ENCODE results near the gene HNF4A.

HNF4A gene

GRCh38 chr20:44424039-44424495, 68.6 kb downstream of the HNF4A start:
- peaks cover 11% of the 10 kb centered on the region for H3K27me3 Mint-ChIP-seq (ENCODE audit: low read depth)
- H3K36me3 Mint-ChIP-seq (ENCODE audit: low read depth): no peaks in the 10 kb centered on the region
- H3K9me3 Mint-ChIP-seq: no peaks in the 10 kb centered on the region
- no peaks in the 10 kb centered on the region for H3K4me1 Mint-ChIP-seq
- no peak overlapping the region for H3K4me3 Mint-ChIP-seq
- H3K27ac Mint-ChIP-seq: no peak overlapping the region
- TF ChIP-seq CTCF (IDR thresholded peaks at IDR 0.05; ENCODE audit: unreplicated experiment in 3 of 3): no peak

- Mint-ChIP-seq H3K27ac (no peak overlapping the region), H3K9me3 (no peaks in the 10 kb centered on the region), H3K27me3 (ENCODE audit: low read depth) (peaks cover 11% of the 10 kb centered on the region), H3K4me1 (no peaks in the 10 kb centered on the region), H3K36me3 (ENCODE audit: low read depth) (no peaks in the 10 kb centered on the region), H3K4me3 (no peak overlapping the region)
- no peak for TF ChIP-seq CTCF (IDR thresholded peaks at IDR 0.05; ENCODE audit: unreplicated experiment in 3 of 3)
Observed at GRCh38 chr20:44425923-44426322, 70.4 kb downstream of the HNF4A start.

GRCh38 chr20:44426879-44427790, 71.6 kb downstream of the HNF4A start:
- Mint-ChIP-seq H3K36me3 (ENCODE audit: low read depth) (no peaks in the 10 kb centered on the region), H3K4me1 (no peaks in the 10 kb centered on the region), H3K27ac (no peak overlapping the region), H3K9me3 (no peaks in the 10 kb centered on the region), H3K4me3 (no peak overlapping the region), H3K27me3 (ENCODE audit: low read depth) (peaks cover 12% of the 10 kb centered on the region)
- no peak for TF ChIP-seq CTCF (IDR thresholded peaks at IDR 0.05; ENCODE audit: unreplicated experiment in 3 of 3)

- Mint-ChIP-seq H3K27me3 (ENCODE audit: low read depth) (peaks cover 12% of the 10 kb centered on the region), H3K36me3 (ENCODE audit: low read depth) (no peaks in the 10 kb centered on the region), H3K9me3 (no peaks in the 10 kb centered on the region), H3K4me3 (no peak overlapping the region), H3K27ac (no peak overlapping the region), H3K4me1 (no peaks in the 10 kb centered on the region)
- TF ChIP-seq CTCF (IDR thresholded peaks at IDR 0.05; ENCODE audit: unreplicated experiment in 3 of 3): no peak
Observed at GRCh38 chr20:44427804-44428173, 72.3 kb downstream of the HNF4A start.

- Mint-ChIP-seq H3K4me3 (no peak overlapping the region), H3K4me1 (no peaks in the 10 kb centered on the region), H3K27ac (no peak overlapping the region), H3K36me3 (ENCODE audit: low read depth) (no peaks in the 10 kb centered on the region), H3K9me3 (no peaks in the 10 kb centered on the region), H3K27me3 (ENCODE audit: low read depth) (peaks cover 10% of the 10 kb centered on the region)
- TF ChIP-seq CTCF (IDR thresholded peaks at IDR 0.05; ENCODE audit: unreplicated experiment in 3 of 3): no peak
Observed at GRCh38 chr20:44428174-44429016, 72.9 kb downstream of the HNF4A start.
